ENCODE results near the gene DNAJC27.

DNA sequence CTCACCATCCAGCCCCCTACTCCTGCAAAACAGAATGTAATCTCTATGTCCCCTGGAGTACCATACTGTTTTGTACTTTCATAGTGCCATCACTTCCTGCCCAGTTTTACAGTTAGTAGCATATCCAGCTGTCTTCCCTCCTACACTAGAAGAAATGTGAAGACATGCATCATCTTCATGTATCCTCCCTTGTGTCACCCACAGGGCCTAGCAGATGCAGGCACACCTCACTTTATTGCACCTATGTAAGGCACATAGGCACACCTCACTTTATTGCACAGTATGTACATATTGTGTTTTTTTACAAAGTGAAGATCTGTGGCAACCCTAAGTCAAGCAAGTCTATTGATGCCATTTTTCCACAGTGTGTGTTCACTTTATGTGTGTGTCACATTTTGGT, 12.0 kb downstream of the DNAJC27 start:
- no peak for TF ChIP-seq POLR2A (IDR thresholded peaks at IDR 0.05; ENCODE audit: low read depth, low read length)
- TF ChIP-seq POLR2AphosphoS5 (IDR thresholded peaks at IDR 0.05; ENCODE audit: low read depth, low read length) = no peak
